Measurements from ENCODE around the gene ANKZF1.
A peak's percentile ranks its signal among the peaks of the same experiment; 100 is the strongest.
"Not testable (repeated sequence)": the region's sequence is repeated elsewhere in the genome, so short reads cannot be mapped to it uniquely, and the experiment has no call there.

Gene ANKZF1

GRCh38 chr2:219229305-219230058 is at the start of gene ANKZF1, which contains the start of gene ATG9A:
ANKZF1 (plus strand) TSS chr2:219229806; CDS start chr2:219230258, 452 bp downstream.
ATG9A (minus strand) TSS chr2:219229636; CDS start chr2:219228024, 1,612 bp downstream.
- DNase-seq: peak; percentile 96

GRCh38 chr2:219180961-219181360 is 48.6 kb upstream of the ANKZF1 start:
- DNase-seq: no peak

- DNase-seq: no peak
These were observed 48.1 kb upstream of the ANKZF1 start for GRCh38 chr2:219181531-219181930.

GRCh38 chr2:219182331-219183150 is 47.1 kb upstream of the ANKZF1 start:
- DNase-seq: no peak

GRCh38 chr2:219183151-219183772 is 46.3 kb upstream of the ANKZF1 start:
- DNase-seq: no peak

GRCh38 chr2:219184121-219184520 is 45.5 kb upstream of the ANKZF1 start:
- no peak for DNase-seq

GRCh38 chr2:219186754-219187456 is 42.7 kb upstream of the ANKZF1 start:
- no peak for DNase-seq

- no peak for DNase-seq
These were observed 32.2 kb upstream of the ANKZF1 start for GRCh38 chr2:219197388-219197787.

- DNase-seq: no peak
These were observed 30.6 kb upstream of the ANKZF1 start for GRCh38 chr2:219198974-219199373.

GRCh38 chr2:219199470-219200211 is 30.0 kb upstream of the ANKZF1 start:
- DNase-seq: no peak

GRCh38 chr2:219200502-219201326 is 28.9 kb upstream of the ANKZF1 start:
- DNase-seq: not testable (repeated sequence)

- DNase-seq: not testable (repeated sequence)
These were observed 28.3 kb upstream of the ANKZF1 start for GRCh38 chr2:219201331-219201730.

- DNase-seq: no peak
These were observed 25.0 kb upstream of the ANKZF1 start for GRCh38 chr2:219204425-219205164.

- no peak for DNase-seq
These were observed 24.5 kb upstream of the ANKZF1 start for GRCh38 chr2:219205165-219205538.

- no peak for DNase-seq
These were observed 23.7 kb upstream of the ANKZF1 start for GRCh38 chr2:219205981-219206327.

GRCh38 chr2:219206328-219207133 is 23.1 kb upstream of the ANKZF1 start, which contains the start of gene ZFAND2B:
ZFAND2B (plus strand) TSS chr2:219206782; CDS start chr2:219206988, 206 bp downstream.
- peak; percentile 87 for DNase-seq

GRCh38 chr2:219207134-219207883 is 22.3 kb upstream of the ANKZF1 start:
- DNase-seq: no peak

GRCh38 chr2:219207884-219208740 is 21.5 kb upstream of the ANKZF1 start:
- no peak for DNase-seq

Data from NCI-H146 (cell line).